Endothelial cell of umbilical vein (primary cell): ENCODE measurements around the gene RALGAPB. TPM values are rescaled to one million over a fixed set of nuclear protein-coding genes. Genes with fewer than 3 reads are reported as not detected.
"Not testable (repeated sequence)": the region's sequence is repeated elsewhere in the genome, so short reads cannot be mapped to it uniquely, and the experiment has no call there.

Source experiments
- BruUV-seq: library from RNA; stranded (reverse); fragments of 400-500 nt; replicated peaks from 2 replicates; lab custom pipeline; 2021; lab: Mats Ljungman, UMichigan
- CTCF ChIA-PET: fragments of 300-600, 350-600 bp; sonication (Branson Sonifier 250); formaldehyde crosslinking; loops from one replicate; lab custom pipeline; 2021; ENCODE audit warnings: antibody characterized with exemption, inconsistent platforms; lab: Charles Lee
- POLR2A ChIA-PET: fragments of 300-600, 350-600 bp; sonication (Branson Sonifier 250); formaldehyde crosslinking; loops from one replicate; lab custom pipeline; 2021; ENCODE audit warnings: antibody characterized with exemption, inconsistent platforms; lab: Charles Lee
- DNase-seq: peaks from one replicate; pipeline ENCODE4 v3.0.0-alpha.2; 2011; ENCODE audit warnings: low read depth, low spot score
- FAIRE-seq: peaks from 2 replicates; lab custom pipeline; 2011; peaks lifted over from hg19 to GRCh38; lab: Jason Lieb, UNC
- H2AFZ ChIP-seq: 2 replicates; pipeline ENCODE4 v1.6.0; 2012; ENCODE audit warnings: low read depth, low read length, control low read depth, inconsistent platforms
- H3K27ac ChIP-seq: 2 replicates; pipeline ENCODE4 v1.5.1; 2011; ENCODE audit warnings: low read depth, mild to moderate bottlenecking, control low read depth, low read length, moderate library complexity; ENCODE audit not compliant: insufficient read depth
- H3K27me3 ChIP-seq, 2 experiments: 2 replicates each; pipeline versions ENCODE4 v1.6.0 to v1.6.1; 2011; ENCODE audit warnings: low read length in 2 of 2, mixed read lengths in 1 of 2; ENCODE audit not compliant: control insufficient read depth in 2 of 2, insufficient read depth in 2 of 2
- H3K36me3 ChIP-seq, 2 experiments: 2 replicates in 1 of 2; 3 replicates in 1 of 2; pipeline ENCODE4 v1.5.1; 2011; ENCODE audit warnings: low read length in 2 of 2, mild to moderate bottlenecking in 1 of 2, moderate library complexity in 1 of 2; ENCODE audit not compliant: control insufficient read depth in 2 of 2, insufficient read depth in 2 of 2; ENCODE audit errors: extremely low read depth in 1 of 2
- H3K4me1 ChIP-seq: 3 replicates; pipeline ENCODE4 v1.5.1; 2011; ENCODE audit warnings: mild to moderate bottlenecking, low read length; ENCODE audit not compliant: control insufficient read depth, insufficient read depth; ENCODE audit errors: extremely low read depth
- H3K4me2 ChIP-seq: 2 replicates; pipeline ENCODE4 v1.6.1; 2011; ENCODE audit warnings: low read length, control low read depth, mixed read lengths; ENCODE audit not compliant: insufficient read depth
- H3K4me3 ChIP-seq, 3 experiments: fragments of 200-600 bp in 1 of 3; sonication (generic), shearing (Covaris generic) in 1 of 3; replicated peaks in 1 of 3; 2 replicates each; pipeline ENCODE4 v1.5.1; 2011 to 2016; ENCODE audit warnings: control low read depth in 3 of 3, low read length in 3 of 3, mild to moderate bottlenecking in 2 of 3, inconsistent platforms in 1 of 3, low read depth in 1 of 3, moderate library complexity in 1 of 3; ENCODE audit not compliant: insufficient read depth in 1 of 3
- H3K79me2 ChIP-seq: 2 replicates; pipeline ENCODE4 v1.6.0; 2012; ENCODE audit warnings: low read length, inconsistent platforms; ENCODE audit not compliant: control insufficient read depth, insufficient read depth
- H3K9ac ChIP-seq: replicated peaks from 2 replicates; pipeline ENCODE3; 2011; ENCODE audit warnings: low read length, control low read depth; ENCODE audit not compliant: insufficient read depth; ENCODE audit errors: extremely low read depth
- H3K9me1 ChIP-seq: replicated peaks from 3 replicates; pipeline ENCODE4 v1.6.0; 2011; ENCODE audit warnings: mild to moderate bottlenecking, low read length; ENCODE audit not compliant: control insufficient read depth, insufficient read depth; ENCODE audit errors: extremely low read depth
- H3K9me3 ChIP-seq: replicated peaks from 2 replicates; pipeline ENCODE4 v1.5.1; 2012; ENCODE audit warnings: low read length, inconsistent platforms; ENCODE audit not compliant: control insufficient read depth, insufficient read depth
- H4K20me1 ChIP-seq: replicated peaks from 2 replicates; pipeline ENCODE3; 2011; ENCODE audit warnings: mild to moderate bottlenecking, low read length; ENCODE audit not compliant: control insufficient read depth, insufficient read depth; ENCODE audit errors: extremely low read depth
- JUN ChIP-seq: IDR thresholded peaks from 2 replicates; pipeline ENCODE4 v1.6.1; 2011; ENCODE audit warnings: borderline replicate concordance, low read depth; ENCODE audit not compliant: insufficient read length, insufficient read depth
- MAX ChIP-seq: IDR thresholded peaks from 2 replicates; pipeline ENCODE4 v1.6.1; 2011; ENCODE audit not compliant: insufficient read depth, insufficient read length
- dilution Hi-C: fragments of 300-500 bp; cut with MboI; formaldehyde crosslinking; loops from one replicate; pipeline ENCODE4 v1.15.0; 2019; ENCODE audit warnings: low sequenced_read_pairs; ENCODE audit not compliant: extremely low pct_ligation_motif_present
- intact Hi-C: fragments of 100-400 bp; cut with micrococcal nuclease; formaldehyde crosslinking; loops from one replicate; pipeline ENCODE4 v1.10.0; 2022
- polyA plus RNA-seq, 4 experiments: library from polyadenylated mRNA; depleted of rRNA in 3 of 4; stranded (reverse) in 3 of 4; unstranded in 1 of 4; fragments of >200 nt; gene quantifications; 2 replicates each; pipeline versions ENCODE4 v1.2.1 to v1.2.3, GENCODE V29; 2011 to 2012; ENCODE audit warnings: missing spikeins in 1 of 4
- total RNA-seq: library from RNA; stranded (reverse); gene quantifications from 2 replicates; pipeline ENCODE4 v1.2.3, GENCODE V29; 2021

Gene RALGAPB
- total and polyA plus RNA-seq, 2 donors (not counting 3 experiments of a cell fraction or from before 2014, with no cell fraction given): 12.8 to 38.7 TPM

- H3K79me2 ChIP-seq: peaks cover 24% of the 10 kb centered on the region
- H3K9me1 ChIP-seq: no peaks in the 10 kb centered on the region
- H2AFZ ChIP-seq: no peak overlapping the region
- no peak overlapping the region for H3K9ac ChIP-seq
- no peak for TF ChIP-seq JUN
- no peak for TF ChIP-seq MAX
- peaks cover 3 to 4% of the 10 kb centered on the region in 2 experiments for H3K36me3 ChIP-seq
- H3K9me3 ChIP-seq: no peaks in the 10 kb centered on the region
- intact Hi-C loops: no loop called here
- ChIA-PET POLR2A (interaction anchor here (0.6 to 1.8 kb wide), 4 partner anchors 8 to 47 kb away, joined by 4 to 5 read pairs (median 4); no protein-coding TSS in a partner anchor), CTCF (interaction anchor here (0.7 to 2.1 kb wide), 2 partner anchors 9 to 15 kb away, joined by 3 to 28 read pairs; no protein-coding TSS in a partner anchor)
- no TSS peak for BruUV-seq
- no peak overlapping the region for H3K27ac ChIP-seq
- H3K4me2 ChIP-seq: no peak overlapping the region
- FAIRE-seq: no peak
- peaks cover 13% of the 10 kb centered on the region for H3K4me1 ChIP-seq
- no peaks in the 10 kb centered on the region for H4K20me1 ChIP-seq
- peaks cover 0 to 2% of the 10 kb centered on the region in 2 experiments for H3K27me3 ChIP-seq
- dilution Hi-C loops: no loop called here
- H3K4me3 ChIP-seq: no peak overlapping the region
- DNase-seq: no peak
Observed at GRCh38 chr20:38437796-38438195, 34.8 kb upstream of the RALGAPB start.

- H3K79me2 ChIP-seq, H3K27me3 ChIP-seq, DNase-seq, intact Hi-C loops, H3K27ac ChIP-seq, H3K4me3 ChIP-seq, H4K20me1 ChIP-seq, BruUV-seq, FAIRE-seq, H2AFZ ChIP-seq, dilution Hi-C loops, H3K9ac ChIP-seq, H3K9me1 ChIP-seq, H3K4me1 ChIP-seq, POLR2A ChIA-PET, H3K9me3 ChIP-seq, H3K4me2 ChIP-seq, H3K36me3 ChIP-seq, CTCF ChIA-PET: not testable (repeated sequence)
Observed at GRCh38 chr20:38441110-38441509, 31.5 kb upstream of the RALGAPB start.
